Measurements from ENCODE around the gene SNRNP35.
"Not testable (repeated sequence)": the region's sequence is repeated elsewhere in the genome, so short reads cannot be mapped to it uniquely, and the experiment has no call there.

The SNRNP35 gene

DNA sequence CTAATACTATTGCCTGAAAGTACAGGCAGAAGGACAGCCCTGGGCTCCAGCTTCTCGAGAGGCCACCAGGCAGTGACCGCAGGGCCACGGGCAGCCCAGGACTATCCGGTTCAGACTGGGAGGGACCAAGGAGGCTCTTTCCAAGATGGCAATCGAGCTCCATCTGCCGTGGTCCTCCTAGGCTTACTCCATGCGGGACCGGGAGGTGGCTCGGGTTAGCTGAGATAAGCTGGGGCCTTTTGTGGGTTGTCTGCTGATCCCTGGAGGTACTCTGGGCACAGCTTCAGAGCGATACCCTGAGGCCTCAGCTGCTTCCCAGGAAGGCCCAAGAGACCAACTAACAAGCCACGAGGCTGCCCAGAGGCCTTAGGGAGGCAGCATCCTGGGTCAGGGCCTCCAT lies 33.1 kb downstream of the SNRNP35 start:
- DNase-seq: no peak

DNA sequence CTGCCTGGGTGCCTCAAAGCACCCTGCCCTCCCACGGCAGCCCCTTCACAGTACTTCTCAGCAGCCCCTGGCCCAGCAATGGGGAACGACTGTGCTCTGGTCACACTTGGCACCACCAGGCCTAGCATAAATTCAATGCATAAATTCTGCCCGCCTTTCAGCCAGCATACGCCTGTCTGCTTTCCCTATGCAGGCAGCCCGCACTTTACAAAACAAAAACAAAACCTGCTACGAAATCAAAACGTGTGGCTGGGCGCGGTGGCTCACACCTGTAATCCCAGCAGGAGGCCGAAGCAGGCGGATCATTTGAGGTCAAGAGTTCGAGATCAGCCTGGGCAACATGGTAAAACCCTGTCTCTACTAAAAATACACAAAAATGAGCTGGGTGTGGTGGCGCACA lies 33.5 kb downstream of the SNRNP35 start:
- DNase-seq: no peak

DNA sequence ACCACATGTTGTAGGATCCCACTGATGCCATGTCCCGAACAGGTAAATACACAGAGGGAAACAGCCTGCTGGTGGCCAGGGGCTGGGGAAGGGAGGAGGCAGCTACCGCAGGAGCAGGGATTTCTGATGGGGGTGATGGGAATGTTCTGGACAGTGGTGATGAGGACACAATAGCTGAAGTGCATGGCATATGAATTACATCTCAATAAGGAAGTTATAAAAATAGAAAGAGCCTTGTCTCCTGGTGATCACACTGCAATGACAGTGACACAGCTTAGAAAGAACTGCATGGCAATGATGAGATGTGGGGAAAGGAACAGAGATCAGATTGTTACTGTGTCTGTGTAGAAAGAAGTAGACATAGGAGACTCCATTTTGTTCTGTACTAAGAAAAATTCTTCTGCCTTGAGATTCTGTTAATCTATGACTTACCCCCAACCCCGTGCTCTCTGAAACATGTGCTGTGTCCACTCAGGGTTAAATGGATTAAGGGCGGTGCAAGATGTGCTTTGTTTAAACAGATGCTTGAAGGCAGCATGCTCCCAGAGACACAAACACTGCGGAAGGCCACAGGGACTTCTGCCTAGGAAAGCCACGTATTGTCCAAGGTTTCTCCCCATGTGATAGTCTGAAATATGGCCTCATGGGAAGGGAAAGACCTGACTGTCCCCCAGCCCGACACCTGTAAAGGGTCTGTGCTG lies 34.5 kb downstream of the SNRNP35 start:
- DNase-seq: not testable (repeated sequence)

DNA sequence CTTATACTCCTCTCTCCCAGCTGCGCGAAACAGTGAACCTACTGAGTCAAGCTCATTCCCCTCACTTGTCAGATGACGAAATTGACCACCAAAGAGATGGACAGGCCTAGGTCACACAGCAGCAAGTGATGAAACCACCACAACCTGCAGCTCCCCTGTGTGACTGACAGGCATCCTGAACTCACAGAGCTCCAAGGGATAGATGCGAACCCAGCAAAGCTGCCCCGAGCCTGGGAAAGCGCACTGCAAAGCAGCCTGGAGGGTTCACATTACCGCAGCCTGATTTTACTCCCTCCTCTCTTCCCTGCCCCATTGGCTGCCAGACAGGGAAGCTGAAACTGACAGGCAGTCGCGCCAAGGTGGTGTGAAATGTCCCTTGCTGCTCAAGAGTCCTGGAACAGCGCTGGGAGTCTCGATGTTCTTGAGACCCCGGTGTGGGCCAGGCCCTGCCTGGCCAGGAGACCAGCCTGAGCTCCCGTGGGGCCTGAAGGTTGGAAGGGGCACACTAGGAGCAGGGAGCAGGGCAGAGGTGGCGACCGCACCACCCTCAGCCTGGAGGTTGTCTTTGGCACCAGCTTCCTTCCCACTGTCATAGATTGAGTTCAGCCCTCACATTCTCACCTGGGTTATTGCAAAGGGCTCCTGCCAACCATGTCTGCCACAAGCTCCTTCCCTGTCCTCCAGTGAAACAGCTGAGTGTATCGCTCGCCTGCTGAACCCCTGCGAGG lies 36.3 kb downstream of the SNRNP35 start:
- no peak for DNase-seq

DNA sequence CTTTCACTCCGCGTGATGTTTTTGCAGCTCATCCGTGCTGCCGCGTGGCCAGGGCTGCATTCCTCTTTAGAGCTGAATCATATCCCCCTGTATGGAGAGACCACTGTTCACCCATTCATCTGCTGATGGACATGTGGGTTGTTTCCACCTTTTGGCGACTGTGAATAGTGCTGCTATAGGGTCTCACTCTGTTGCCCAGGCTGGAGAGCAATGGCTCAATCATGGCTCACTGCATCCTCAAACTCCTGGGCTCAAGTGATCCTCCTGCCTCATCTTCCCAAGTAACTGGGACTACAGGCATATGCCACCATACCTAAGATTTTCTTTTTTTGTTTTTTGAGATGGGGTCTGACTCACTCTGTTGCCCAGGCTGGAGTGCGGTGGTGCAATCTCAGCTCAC lies 39.1 kb downstream of the SNRNP35 start:
- no peak for DNase-seq

DNA sequence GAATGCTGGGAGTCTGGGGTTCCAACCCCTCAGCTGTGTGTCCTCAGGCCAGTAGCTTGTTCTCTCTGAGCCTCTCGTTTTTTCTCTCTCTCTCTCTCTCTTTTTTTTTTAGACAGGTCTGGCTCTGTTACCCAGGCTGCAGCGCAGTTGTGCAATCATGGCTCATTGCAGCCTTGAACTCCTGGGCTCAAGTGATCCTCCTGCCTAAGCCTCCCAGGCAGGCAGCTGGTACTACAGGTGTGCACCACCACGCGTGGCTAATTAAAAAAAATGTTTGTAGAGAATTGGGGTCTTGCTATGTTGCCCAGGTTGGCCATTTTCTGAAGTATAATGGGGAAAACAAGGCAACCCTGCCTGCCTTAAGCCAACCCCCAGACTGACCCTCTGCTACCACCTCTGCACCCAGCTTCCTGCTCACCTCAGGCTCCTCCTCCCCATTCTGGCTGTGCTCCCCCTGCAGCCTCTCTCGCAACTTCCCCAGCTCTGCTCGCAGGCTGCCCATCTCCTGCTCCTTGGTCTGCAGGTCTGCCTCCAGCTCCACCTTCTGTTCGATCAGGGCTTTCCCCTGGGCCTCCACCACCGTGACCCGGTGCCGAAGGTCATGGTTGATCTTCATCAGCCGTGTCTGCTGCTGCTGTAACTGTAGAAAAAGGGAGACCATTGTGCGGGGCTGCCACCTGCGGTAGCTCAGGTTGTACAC lies 40.3 kb downstream of the SNRNP35 start:
- DNase-seq: no peak

DNA sequence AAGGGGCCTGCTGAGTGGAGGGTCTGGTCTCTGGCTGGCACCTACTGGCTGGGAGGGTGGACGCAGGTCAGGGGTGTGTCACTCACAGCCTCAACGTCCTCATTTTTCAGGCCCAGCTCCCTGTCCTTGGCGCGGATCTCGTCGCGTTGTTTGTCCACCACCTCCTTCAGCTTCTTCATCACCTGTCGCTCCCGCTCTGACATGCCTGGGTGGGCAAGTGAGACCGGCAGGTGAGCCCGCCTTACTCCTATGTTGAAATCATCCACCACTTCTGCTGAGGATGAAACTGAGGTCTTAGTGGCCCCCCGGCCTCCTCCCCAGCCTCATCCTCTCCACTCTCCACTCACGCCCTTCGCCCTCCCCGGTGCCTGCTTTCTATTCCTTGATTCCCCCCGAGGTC lies 41.4 kb downstream of the SNRNP35 start:
- DNase-seq: no peak

DNA sequence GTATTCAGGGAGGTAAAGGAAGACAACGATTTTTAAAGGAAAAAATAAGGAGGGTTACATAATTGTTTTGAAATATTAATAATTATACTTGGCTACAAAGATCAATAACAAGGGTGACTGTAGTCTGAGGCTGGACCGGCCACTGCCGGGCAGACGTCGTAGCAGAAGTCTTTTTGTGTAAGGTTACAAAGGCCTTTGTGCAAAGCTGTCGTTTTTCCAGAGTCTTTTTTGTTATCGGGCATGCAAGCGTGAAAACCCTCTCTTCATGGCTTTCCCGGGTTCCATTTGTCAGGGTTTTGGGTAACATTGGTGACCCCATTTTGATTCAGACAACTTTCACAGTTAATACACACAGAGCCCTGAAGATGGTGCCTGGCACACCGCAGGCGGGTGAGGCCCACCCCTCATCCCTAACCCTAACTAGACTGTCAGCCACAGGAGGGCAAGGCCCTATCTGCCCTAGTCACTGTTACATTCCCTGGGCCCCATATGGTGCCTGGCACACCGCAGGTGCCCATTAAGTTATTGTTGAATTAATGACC lies 44.3 kb downstream of the SNRNP35 start:
- no peak for DNase-seq

DNA sequence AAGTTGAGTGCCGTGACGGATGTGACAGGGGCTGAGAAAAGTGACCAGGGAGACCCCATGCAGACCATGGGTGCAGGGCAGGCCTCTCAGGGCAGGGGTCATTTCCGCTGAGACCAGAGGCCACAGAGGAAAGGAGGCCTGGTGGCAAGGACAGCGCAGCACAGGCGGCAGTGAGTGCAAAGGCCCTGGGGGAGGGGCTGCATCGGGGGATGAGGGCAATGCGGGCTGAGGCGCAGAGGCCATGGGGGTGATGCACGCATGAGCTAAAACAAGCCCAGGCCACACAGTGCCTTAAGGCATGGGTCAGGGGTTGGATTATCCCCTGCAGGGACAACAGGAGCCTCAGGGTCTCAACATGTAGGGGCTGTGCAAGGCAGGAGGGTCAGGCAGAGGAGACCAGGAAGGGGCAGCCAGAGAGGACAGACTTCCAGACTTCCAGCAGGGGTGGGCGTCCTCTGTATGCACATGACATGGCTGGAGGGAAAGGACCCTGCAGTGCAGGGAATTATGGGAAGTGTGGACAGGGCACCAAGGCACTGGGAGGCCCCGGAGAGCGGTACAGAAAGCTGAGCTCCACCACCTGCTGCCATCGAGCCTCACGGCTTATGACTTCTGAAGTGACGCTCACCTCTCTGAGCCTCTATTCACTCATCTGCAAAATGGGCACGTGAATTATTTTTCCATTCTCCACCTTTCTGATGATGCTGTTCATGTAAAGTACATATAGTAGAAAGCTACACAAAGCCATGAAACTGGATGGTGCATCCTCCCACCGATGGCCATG lies 48.3 kb downstream of the SNRNP35 start:
- DNase-seq: no peak

DNA sequence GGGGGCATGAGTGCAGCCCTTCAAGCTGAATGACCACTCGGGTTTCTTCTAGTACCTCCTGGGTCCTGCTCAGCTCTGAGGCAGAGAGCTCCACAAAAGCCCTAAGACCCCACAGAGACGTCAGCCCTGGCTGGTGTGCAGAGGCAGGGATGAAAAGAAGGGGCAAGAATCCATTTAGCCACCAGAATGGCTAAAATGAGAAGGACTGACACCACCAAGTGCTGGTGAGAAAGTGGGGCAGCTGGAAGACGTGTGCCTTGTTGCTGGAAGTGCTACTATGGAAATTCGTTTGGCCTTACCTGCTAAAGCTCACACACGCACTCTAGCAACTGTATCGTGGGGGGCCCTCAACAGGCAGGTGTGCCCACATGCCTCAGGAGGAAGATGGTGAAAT lies 48.9 kb downstream of the SNRNP35 start:
- no peak for DNase-seq

DNA sequence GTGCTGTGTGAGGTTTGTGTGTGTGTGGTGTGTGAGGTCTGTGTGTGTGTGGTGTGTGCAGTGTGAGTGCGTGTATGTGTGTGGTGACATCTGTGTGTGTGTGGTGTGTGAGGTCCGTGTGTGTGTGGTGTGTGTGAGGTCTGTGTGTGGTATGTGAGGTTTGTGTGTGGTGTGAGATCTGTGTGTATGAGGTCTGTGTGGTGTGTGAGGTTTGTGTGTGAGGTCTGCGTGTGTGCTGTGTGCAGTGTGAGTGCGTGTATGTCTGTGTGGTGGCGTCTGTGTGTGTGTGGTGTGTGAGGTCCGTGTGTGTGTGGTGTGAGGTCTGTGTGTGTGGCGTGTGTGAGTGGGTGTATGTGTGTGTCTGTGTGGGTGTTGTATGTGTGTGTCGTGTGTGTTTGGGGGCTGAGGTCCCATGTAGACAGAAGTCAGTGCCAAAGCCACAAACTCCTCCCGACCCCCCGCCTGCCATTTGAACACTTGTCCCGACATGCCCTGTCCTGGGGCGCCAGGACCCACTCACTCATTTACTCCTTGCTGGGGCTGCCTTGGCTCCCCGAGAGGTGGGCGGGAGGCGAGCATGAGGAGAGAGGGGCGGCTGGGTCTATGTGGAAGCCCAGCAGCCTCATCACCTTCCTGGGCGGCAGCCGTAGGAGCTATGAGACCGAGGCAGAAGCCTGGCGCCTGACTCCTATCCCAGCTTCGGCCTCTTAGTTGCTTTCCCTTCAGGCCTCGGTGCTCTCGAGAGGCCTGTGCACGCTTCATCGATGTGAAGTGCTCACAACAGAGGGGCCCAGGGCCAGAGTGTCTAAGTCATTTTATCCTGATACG lies 55.1 kb downstream of the SNRNP35 start:
- DNase-seq: no peak

DNA sequence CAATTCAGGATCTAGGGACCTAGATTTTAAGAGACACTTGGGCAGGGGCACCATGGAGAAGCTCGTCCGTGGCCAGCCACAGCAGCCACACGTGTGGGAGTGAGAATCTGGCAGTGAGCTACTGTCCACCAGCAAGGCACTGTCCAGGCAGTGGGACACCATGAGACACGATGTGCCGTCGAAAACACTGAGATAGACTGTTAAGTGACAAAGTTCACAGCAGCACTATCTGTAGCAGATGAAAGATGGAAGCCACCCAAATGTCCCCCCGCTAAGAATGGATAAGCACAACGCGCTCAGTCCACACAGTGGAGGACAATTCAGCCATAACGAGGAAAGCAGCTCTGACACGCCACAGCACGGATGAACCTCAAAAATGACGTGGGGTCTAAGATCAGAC lies 55.9 kb downstream of the SNRNP35 start:
- no peak for DNase-seq

DNA sequence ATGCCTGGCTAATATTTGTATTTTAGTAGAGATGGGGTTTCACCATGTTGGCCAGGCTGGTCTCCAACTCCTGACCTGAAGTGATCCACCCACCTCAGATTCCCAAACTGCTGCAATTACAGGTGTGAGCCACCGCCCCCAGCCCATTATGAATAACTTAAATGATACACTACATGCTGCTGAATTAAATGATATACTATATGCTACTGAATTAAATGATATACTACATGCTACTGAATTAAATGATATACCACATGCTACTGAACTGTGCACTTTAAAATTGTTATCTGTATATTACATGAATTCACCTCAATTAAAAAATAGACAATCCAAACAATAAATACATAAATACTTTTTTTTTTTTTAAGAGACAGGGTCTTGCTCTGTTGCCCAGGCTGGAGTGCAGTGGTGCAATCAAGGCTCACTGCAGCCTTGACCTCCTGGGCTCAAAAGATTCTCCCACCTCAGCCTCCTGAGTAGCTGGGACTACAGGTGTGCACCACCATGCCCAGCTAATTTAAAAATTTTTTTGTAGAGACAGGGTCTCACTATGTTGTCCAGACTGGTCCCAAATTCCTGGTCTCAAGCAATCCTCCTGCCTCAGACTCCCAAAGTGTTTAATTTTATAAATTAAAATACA lies 56.8 kb downstream of the SNRNP35 start:
- DNase-seq: not testable (repeated sequence)

DNA sequence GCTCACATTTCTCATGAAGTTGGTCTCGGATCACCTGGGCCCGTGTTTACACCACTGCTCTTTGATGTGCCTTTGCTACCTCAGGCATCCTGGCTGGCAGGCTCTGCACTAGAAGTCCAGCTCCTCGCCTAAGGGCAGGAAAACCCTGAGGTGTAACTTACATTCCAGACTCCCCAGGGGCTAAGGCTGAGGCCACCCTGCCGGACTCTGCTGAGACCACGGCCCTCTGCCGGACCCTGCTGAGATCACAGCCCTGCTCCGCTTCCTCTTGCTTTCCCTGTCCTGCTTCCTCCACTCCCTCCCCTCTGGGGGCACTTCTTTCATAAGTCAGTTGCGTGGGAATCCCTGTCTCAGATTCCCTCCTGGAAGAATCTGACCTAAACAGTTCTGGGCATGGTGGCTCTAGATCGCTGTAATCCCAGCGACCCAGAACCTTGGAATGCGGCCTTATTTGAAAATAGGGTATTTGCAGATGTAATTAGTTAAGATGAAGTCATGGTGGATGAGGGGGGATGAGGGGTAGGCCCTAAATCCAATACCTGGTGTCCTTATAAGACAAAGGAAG lies 58.4 kb downstream of the SNRNP35 start:
- DNase-seq: no peak
